Measurements from ENCODE around the gene PLAGL2.

Gene PLAGL2

DNA sequence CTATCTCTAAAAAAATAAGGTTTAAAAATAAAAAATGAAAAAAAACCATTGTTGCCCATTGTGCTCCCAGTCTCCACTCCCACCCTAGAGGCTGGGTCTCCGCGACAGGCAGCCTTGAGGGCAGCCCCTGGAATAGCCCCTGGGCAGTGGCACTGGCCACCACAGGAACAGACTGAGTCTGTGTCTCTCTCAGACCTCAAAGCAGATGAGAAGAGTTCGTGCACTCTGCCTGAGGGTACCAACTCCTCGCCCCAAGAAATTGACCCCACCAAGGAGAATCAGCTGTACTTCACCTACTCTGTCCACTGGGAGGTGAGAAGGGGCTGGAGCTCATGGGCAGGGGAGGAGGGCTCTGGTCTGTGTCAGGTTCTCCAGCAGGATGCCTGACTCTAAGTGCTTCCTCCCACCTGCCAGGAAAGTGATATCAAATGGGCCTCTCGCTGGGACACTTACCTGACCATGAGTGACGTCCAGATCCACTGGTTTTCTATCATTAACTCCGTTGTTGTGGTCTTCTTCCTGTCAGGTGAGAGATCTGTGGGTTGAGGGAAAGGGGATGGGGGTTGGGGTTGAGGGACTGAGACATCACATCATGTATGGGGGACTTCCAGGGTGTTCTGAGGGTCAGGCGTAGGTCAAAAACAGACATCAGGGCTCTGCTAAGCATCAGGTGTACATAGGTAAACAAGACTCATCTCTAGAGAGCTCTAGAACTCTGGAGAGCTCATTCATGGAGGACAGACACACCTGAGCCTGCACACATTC is 62.5 kb downstream of the PLAGL2 start:
- no peak for DNase-seq

DNA sequence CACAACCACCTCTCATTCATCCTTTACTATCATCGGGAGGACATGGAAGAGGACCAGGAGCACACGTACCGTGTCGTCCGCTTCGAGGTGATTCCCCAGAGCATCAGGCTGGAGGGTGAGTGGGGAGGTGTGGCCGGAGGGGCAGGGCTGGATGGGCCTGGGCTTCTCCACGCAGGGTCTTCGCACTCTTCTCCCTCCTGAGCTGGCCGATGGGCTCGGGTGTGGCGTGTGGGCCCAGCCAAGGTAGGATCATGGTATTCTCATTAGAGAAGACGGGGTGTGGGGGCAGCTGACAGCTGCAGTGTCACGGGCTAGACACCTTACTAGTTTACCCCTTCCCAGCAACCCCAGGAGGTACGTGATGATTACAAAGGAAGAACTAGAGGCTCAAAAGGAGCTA is 64.6 kb downstream of the PLAGL2 start:
- DNase-seq, result no peak

Data from suppressor macrophage treated with lipopolysaccharide for 1 hour (primary cell).